ENCODE data around the gene NAA25.
A peak's percentile ranks its signal among the peaks of the same experiment; 100 is the strongest.

The NAA25 gene

GRCh38 chr12:112124918-112125249 lies 16.3 kb upstream of the NAA25 start:
- H4K20me1 ChIP-seq (ENCODE audit: low read depth, low read length), result no peaks in the 10 kb centered on the region; the same call in 1 of the 2 replicates
- peak overlapping the region; percentile 59 for H3K27ac ChIP-seq (ENCODE audit: low read depth, low read length)
- H2AFZ ChIP-seq (ENCODE audit: low read depth, low read length, severe bottlenecking), result peak overlapping the region; percentile 92
- H3K36me3 ChIP-seq (ENCODE audit: low read length), result no peaks in the 10 kb centered on the region
- H3K4me2 ChIP-seq (ENCODE audit: low read depth, low read length, poor library complexity, severe bottlenecking), result peak overlapping the region; percentile 94
- peak overlapping the region; percentile 34; the same call in 1 of the 2 replicates for H3K9ac ChIP-seq (ENCODE audit: low read length)
- TF ChIP-seq EZH2phosphoT487 (conservative IDR thresholded peaks at IDR 0.05; ENCODE audit: low read length) (no peak), CTCF (IDR thresholded peaks at IDR 0.05; ENCODE audit: insufficient read depth, low read length, poor library complexity, severe bottlenecking) (no peak)
- H3K27me3 ChIP-seq (ENCODE audit: low read length), result no peaks in the 10 kb centered on the region
- peaks cover 17% of the 10 kb centered on the region for H3K79me2 ChIP-seq (ENCODE audit: insufficient read depth, low read length)
- H3K9me2 ChIP-seq (replicated peaks; ENCODE audit: insufficient read depth, low read length), result no peaks in the 10 kb centered on the region
- H3F3A ChIP-seq (ENCODE audit: insufficient read depth), result peaks cover 6% of the 10 kb centered on the region; the same call in 1 of the 2 replicates
- peak overlapping the region; percentile 37 for H3K4me3 ChIP-seq (ENCODE audit: insufficient read depth, low read length, poor library complexity, severe bottlenecking)
- no peaks in the 10 kb centered on the region for H3K9me3 ChIP-seq (ENCODE audit: insufficient read depth, low read length)

- Histone ChIP-seq H3K27ac (ENCODE audit: low read depth, low read length) (no peak overlapping the region), H3K27me3 (ENCODE audit: low read length) (no peaks in the 10 kb centered on the region), H3K9ac (ENCODE audit: low read length) (no peak overlapping the region), H3K9me3 (ENCODE audit: insufficient read depth, low read length) (no peaks in the 10 kb centered on the region), H3K9me2 (replicated peaks; ENCODE audit: insufficient read depth, low read length) (no peaks in the 10 kb centered on the region), H4K20me1 (ENCODE audit: low read depth, low read length) (no peaks in the 10 kb centered on the region; the same call in 1 of the 2 replicates), H3K4me3 (ENCODE audit: insufficient read depth, low read length, poor library complexity, severe bottlenecking) (no peak overlapping the region), H3F3A (ENCODE audit: insufficient read depth) (peaks cover 6% of the 10 kb centered on the region; the same call in 1 of the 2 replicates), H3K4me2 (ENCODE audit: low read depth, low read length, poor library complexity, severe bottlenecking) (no peak overlapping the region), H2AFZ (ENCODE audit: low read depth, low read length, severe bottlenecking) (no peak overlapping the region), H3K79me2 (ENCODE audit: insufficient read depth, low read length) (peaks cover 17% of the 10 kb centered on the region), H3K36me3 (ENCODE audit: low read length) (no peaks in the 10 kb centered on the region)
- no peak for TF ChIP-seq CTCF (IDR thresholded peaks at IDR 0.05; ENCODE audit: insufficient read depth, low read length, poor library complexity, severe bottlenecking)
- TF ChIP-seq EZH2phosphoT487 (conservative IDR thresholded peaks at IDR 0.05; ENCODE audit: low read length), result no peak
Observed at GRCh38 chr12:112122823-112123690, 14.5 kb upstream of the NAA25 start.

- Histone ChIP-seq H4K20me1 (ENCODE audit: low read depth, low read length) (no peaks in the 10 kb centered on the region; the same call in 1 of the 2 replicates), H3K79me2 (ENCODE audit: insufficient read depth, low read length) (peaks cover 13% of the 10 kb centered on the region), H3K9ac (ENCODE audit: low read length) (no peak overlapping the region), H3K4me3 (ENCODE audit: insufficient read depth, low read length, poor library complexity, severe bottlenecking) (no peak overlapping the region), H3K36me3 (ENCODE audit: low read length) (no peaks in the 10 kb centered on the region), H3F3A (ENCODE audit: insufficient read depth) (peaks cover 6% of the 10 kb centered on the region; the same call in 1 of the 2 replicates), H3K9me3 (ENCODE audit: insufficient read depth, low read length) (no peaks in the 10 kb centered on the region), H3K27me3 (ENCODE audit: low read length) (no peaks in the 10 kb centered on the region), H3K4me2 (ENCODE audit: low read depth, low read length, poor library complexity, severe bottlenecking) (no peak overlapping the region), H3K9me2 (replicated peaks; ENCODE audit: insufficient read depth, low read length) (no peaks in the 10 kb centered on the region), H3K27ac (ENCODE audit: low read depth, low read length) (no peak overlapping the region), H2AFZ (ENCODE audit: low read depth, low read length, severe bottlenecking) (no peak overlapping the region)
- TF ChIP-seq EZH2phosphoT487 (conservative IDR thresholded peaks at IDR 0.05; ENCODE audit: low read length) (no peak), CTCF (IDR thresholded peaks at IDR 0.05; ENCODE audit: insufficient read depth, low read length, poor library complexity, severe bottlenecking) (no peak)
Observed at GRCh38 chr12:112121780-112122565, 13.4 kb upstream of the NAA25 start.
